Measurements from ENCODE around the gene ARPP19. TPM values are rescaled to one million over a fixed set of nuclear protein-coding genes. Genes with fewer than 3 reads are reported as not detected.

Gene ARPP19
- total and polyA plus RNA-seq, 10 of the 15 experiments (the other 5 are each of a cell fraction or from before 2014, with no cell fraction given), result 77.2 to 167 (median 121) TPM

- no peak for TF ChIP-seq ZNF592 (IDR thresholded peaks at IDR 0.05)
- peak; percentile 66 for TF ChIP-seq NKRF (conservative IDR thresholded peaks at IDR 0.05)
- TF ChIP-seq RCOR1 (conservative IDR thresholded peaks at IDR 0.05; ENCODE audit: low read depth, low read length), result no peak
- 0 out of 2 replicates have a peak, but pooled peaks have one; percentile 37 for TF ChIP-seq DPF2 (IDR thresholded peaks at IDR 0.05)
- no peak for TF ChIP-seq SIX5 (IDR thresholded peaks at IDR 0.05; ENCODE audit: low read depth, low read length, severe bottlenecking)
- no peak for TF ChIP-seq NBN (IDR thresholded peaks at IDR 0.05)
- no peak for TF ChIP-seq HDAC6 (IDR thresholded peaks at IDR 0.05; ENCODE audit: unreplicated experiment)
- no peak for TF ChIP-seq USF2 (IDR thresholded peaks at IDR 0.05; ENCODE audit: borderline replicate concordance, low read depth, low read length)
- no peak for TF ChIP-seq RFX5 (IDR thresholded peaks at IDR 0.05; ENCODE audit: low read depth, low read length)
- no peak for TF ChIP-seq MEF2A (IDR thresholded peaks at IDR 0.05; ENCODE audit: insufficient read depth, low read depth, low read length)
- no peak for TF ChIP-seq SKIL (IDR thresholded peaks at IDR 0.05; ENCODE audit: low read depth, poor library complexity, severe bottlenecking)
- TF ChIP-seq BRCA1 (IDR thresholded peaks at IDR 0.05; ENCODE audit: low read depth, low read length), result no peak
- TF ChIP-seq NRF1 (conservative IDR thresholded peaks at IDR 0.05; ENCODE audit: low read depth, low read length), result no peak
- TF ChIP-seq PAX8 (IDR thresholded peaks at IDR 0.05), result no peak
- no peak for TF ChIP-seq TARDBP (IDR thresholded peaks at IDR 0.05; ENCODE audit: borderline replicate concordance)
- TF ChIP-seq, protein P1, sequence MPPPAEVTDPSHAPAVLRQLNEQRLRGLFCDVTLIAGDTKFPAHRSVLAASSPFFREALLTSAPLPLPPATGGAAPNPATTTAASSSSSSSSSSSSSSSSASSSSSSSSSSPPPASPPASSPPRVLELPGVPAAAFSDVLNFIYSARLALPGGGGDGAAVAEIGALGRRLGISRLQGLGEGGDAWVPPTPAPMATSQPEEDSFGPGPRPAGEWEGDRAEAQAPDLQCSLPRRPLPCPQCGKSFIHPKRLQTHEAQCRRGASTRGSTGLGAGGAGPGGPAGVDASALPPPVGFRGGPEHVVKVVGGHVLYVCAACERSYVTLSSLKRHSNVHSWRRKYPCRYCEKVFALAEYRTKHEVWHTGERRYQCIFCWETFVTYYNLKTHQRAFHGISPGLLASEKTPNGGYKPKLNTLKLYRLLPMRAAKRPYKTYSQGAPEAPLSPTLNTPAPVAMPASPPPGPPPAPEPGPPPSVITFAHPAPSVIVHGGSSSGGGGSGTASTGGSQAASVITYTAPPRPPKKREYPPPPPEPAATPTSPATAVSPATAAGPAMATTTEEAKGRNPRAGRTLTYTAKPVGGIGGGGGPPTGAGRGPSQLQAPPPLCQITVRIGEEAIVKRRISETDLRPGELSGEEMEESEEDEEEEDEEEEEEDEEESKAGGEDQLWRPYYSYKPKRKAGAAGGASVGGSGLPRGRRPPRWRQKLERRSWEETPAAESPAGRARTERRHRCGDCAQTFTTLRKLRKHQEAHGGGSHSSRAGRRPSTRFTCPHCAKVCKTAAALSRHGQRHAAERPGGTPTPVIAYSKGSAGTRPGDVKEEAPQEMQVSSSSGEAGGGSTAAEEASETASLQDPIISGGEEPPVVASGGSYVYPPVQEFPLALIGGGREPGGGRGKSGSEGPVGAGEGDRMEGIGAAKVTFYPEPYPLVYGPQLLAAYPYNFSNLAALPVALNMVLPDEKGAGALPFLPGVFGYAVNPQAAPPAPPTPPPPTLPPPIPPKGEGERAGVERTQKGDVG (CRISPR knock-in tag; IDR thresholded peaks at IDR 0.05), result no peak
- no peak for TF ChIP-seq ZNF622 (IDR thresholded peaks at IDR 0.05)
Measured at GRCh38 chr15:52528564-52529340, 40.1 kb downstream of the ARPP19 start, which contains the start of gene MYO5A (continued).

All from GM12878 (cell line).